OCI-LY3 (cell line): ENCODE measurements around the gene TRIM27.

Source experiments
- H2AFZ ChIP-seq: fragments of 200-600, 300-600 bp; shearing (Covaris generic); 2 replicates; pipeline ENCODE4 v1.6.0; 2014; ENCODE audit warnings: antibody characterized with exemption, low read depth, low read length
- H3K27ac ChIP-seq: fragments of 200-600, 300-600 bp; sonication (generic); 2 replicates; pipeline ENCODE4 v1.5.1; 2014; ENCODE audit warnings: mild to moderate bottlenecking, low read length, moderate library complexity, mixed read lengths
- H3K27me3 ChIP-seq: fragments of 200-600, 300-600 bp; sonication (generic); 2 replicates; pipeline ENCODE4 v1.6.1; 2014; ENCODE audit warnings: low read depth, low read length, mixed read lengths
- H3K36me3 ChIP-seq: fragments of 200-600, 300-600 bp; sonication (generic); replicated peaks from 2 replicates; pipeline ENCODE3; 2014; ENCODE audit warnings: low read depth, low read length, mixed read lengths
- H3K4me1 ChIP-seq: fragments of 300-600, 200-600 bp; sonication (generic); 2 replicates; pipeline ENCODE4 v1.6.1; 2014; ENCODE audit warnings: low read length, mixed read lengths
- H3K4me2 ChIP-seq: fragments of 200-600, 300-600 bp; sonication (generic); 2 replicates; pipeline ENCODE4 v1.6.1; 2014; ENCODE audit warnings: low read length, mixed read lengths
- H3K4me3 ChIP-seq: fragments of 300-600, 200-600 bp; sonication (generic); 2 replicates; pipeline ENCODE4 v1.5.1; 2014; ENCODE audit warnings: antibody characterized with exemption, mild to moderate bottlenecking, low read length, moderate library complexity
- H3K79me2 ChIP-seq: fragments of 300-600, 200-600 bp; shearing (Covaris generic); 2 replicates; pipeline ENCODE4 v1.6.1; 2014; ENCODE audit warnings: mild to moderate bottlenecking, low read length, mixed read lengths
- H3K9ac ChIP-seq: fragments of 300-600, 200-600 bp; shearing (Covaris generic); 2 replicates; pipeline ENCODE4 v1.6.0; 2014; ENCODE audit warnings: mild to moderate bottlenecking, low read length, moderate library complexity
- H3K9me3 ChIP-seq: fragments of 200-600, 300-600 bp; shearing (Covaris generic); 2 replicates; pipeline ENCODE4 v1.6.1; 2014; ENCODE audit warnings: low read length, mixed read lengths; ENCODE audit not compliant: insufficient read depth
- H4K20me1 ChIP-seq: fragments of 200-600, 300-600 bp; sonication (generic); 2 replicates; pipeline ENCODE4 v1.6.1; 2016; ENCODE audit warnings: low read length, mixed read lengths; ENCODE audit not compliant: insufficient read depth
- EZH2phosphoT487 ChIP-seq: fragments of 200-600 bp; shearing (Covaris generic); IDR thresholded peaks from 2 replicates; pipeline ENCODE4 v1.6.1; 2018; ENCODE audit warnings: antibody characterized with exemption, mixed run types, low read depth
- TF ChIP-seq, protein P1 (sequence below): fragments of 200-600, 300-600 bp; sonication (generic); IDR thresholded peaks from 2 replicates; pipeline ENCODE4 v1.5.1; 2014; ENCODE audit warnings: antibody characterized with exemption, low read length, low read depth

The TRIM27 gene

DNA sequence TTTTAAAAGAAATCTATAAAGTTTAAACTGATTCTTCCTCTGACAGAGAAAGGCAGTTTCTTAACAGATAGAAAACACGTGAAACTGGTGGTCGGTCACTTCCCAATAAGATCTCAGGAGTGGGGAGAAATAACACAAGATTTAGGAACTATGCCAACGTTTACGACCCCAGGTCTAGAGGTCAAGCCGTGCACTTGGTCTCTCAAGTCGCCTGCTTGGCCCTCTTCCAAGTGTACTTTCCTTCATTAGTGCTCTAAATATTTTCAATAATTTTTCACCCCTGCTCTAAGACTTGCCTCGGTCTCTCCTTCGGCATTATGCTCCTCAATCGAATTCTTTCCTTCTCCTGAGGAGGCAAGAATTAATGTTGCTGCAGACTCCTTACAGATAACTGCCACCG, 61.7 kb downstream of the TRIM27 start:
- H3K4me2 ChIP-seq: no peak overlapping the region
- H3K4me1 ChIP-seq: peaks cover 13% of the 10 kb centered on the region
- H3K4me3 ChIP-seq: no peak overlapping the region
- no peak for TF ChIP-seq EZH2phosphoT487
- TF ChIP-seq, protein P1, sequence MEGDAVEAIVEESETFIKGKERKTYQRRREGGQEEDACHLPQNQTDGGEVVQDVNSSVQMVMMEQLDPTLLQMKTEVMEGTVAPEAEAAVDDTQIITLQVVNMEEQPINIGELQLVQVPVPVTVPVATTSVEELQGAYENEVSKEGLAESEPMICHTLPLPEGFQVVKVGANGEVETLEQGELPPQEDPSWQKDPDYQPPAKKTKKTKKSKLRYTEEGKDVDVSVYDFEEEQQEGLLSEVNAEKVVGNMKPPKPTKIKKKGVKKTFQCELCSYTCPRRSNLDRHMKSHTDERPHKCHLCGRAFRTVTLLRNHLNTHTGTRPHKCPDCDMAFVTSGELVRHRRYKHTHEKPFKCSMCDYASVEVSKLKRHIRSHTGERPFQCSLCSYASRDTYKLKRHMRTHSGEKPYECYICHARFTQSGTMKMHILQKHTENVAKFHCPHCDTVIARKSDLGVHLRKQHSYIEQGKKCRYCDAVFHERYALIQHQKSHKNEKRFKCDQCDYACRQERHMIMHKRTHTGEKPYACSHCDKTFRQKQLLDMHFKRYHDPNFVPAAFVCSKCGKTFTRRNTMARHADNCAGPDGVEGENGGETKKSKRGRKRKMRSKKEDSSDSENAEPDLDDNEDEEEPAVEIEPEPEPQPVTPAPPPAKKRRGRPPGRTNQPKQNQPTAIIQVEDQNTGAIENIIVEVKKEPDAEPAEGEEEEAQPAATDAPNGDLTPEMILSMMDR: no peak
- no peaks in the 10 kb centered on the region for H3K79me2 ChIP-seq
- no peaks in the 10 kb centered on the region for H3K27me3 ChIP-seq
- H3K9ac ChIP-seq: no peak overlapping the region
- peaks cover 13% of the 10 kb centered on the region; the same call in 1 of the 2 replicates for H3K9me3 ChIP-seq
- H3K36me3 ChIP-seq: no peaks in the 10 kb centered on the region
- no peaks in the 10 kb centered on the region for H4K20me1 ChIP-seq
- H2AFZ ChIP-seq: no peak overlapping the region
- no peak overlapping the region for H3K27ac ChIP-seq

GRCh38 chr6:28861339-28861738, 62.4 kb downstream of the TRIM27 start:
- Histone ChIP-seq H3K27ac (no peak overlapping the region), H4K20me1 (no peaks in the 10 kb centered on the region), H3K4me2 (no peak overlapping the region), H3K4me1 (peaks cover 19% of the 10 kb centered on the region), H3K79me2 (no peaks in the 10 kb centered on the region), H3K9me3 (peaks cover 13% of the 10 kb centered on the region; the same call in 1 of the 2 replicates), H3K4me3 (no peak overlapping the region), H3K9ac (no peak overlapping the region), H2AFZ (no peak overlapping the region), H3K36me3 (no peaks in the 10 kb centered on the region), H3K27me3 (no peaks in the 10 kb centered on the region)
- TF ChIP-seq, protein P1: no peak
- no peak for TF ChIP-seq EZH2phosphoT487

- no peak overlapping the region for H3K27ac ChIP-seq
- peaks cover 20% of the 10 kb centered on the region for H3K4me1 ChIP-seq
- TF ChIP-seq EZH2phosphoT487: no peak
- TF ChIP-seq, protein P1: no peak
- no peak overlapping the region for H3K4me3 ChIP-seq
- no peaks in the 10 kb centered on the region for H4K20me1 ChIP-seq
- H3K9ac ChIP-seq: no peak overlapping the region
- H3K4me2 ChIP-seq: no peak overlapping the region
- no peaks in the 10 kb centered on the region for H3K36me3 ChIP-seq
- peaks cover 13% of the 10 kb centered on the region; the same call in 1 of the 2 replicates for H3K9me3 ChIP-seq
- no peaks in the 10 kb centered on the region for H3K79me2 ChIP-seq
- no peak overlapping the region for H2AFZ ChIP-seq
- H3K27me3 ChIP-seq: no peaks in the 10 kb centered on the region
These were observed 63.2 kb downstream of the TRIM27 start for GRCh38 chr6:28860581-28860980.

- TF ChIP-seq, protein P1: no peak
- no peak for TF ChIP-seq EZH2phosphoT487
- Histone ChIP-seq H3K27ac (no peak overlapping the region), H3K9ac (no peak overlapping the region), H3K4me2 (no peak overlapping the region), H3K4me1 (peaks cover 17% of the 10 kb centered on the region), H3K79me2 (no peaks in the 10 kb centered on the region), H3K9me3 (0 out of 2 replicates have a peak, but pooled peaks cover 3% of the 10 kb centered on the region), H2AFZ (no peak overlapping the region), H3K4me3 (no peak overlapping the region), H3K27me3 (no peaks in the 10 kb centered on the region), H3K36me3 (no peaks in the 10 kb centered on the region), H4K20me1 (no peaks in the 10 kb centered on the region)
These were observed 64.8 kb downstream of the TRIM27 start for GRCh38 chr6:28858963-28859362.
